ENCODE measurements around the gene HECTD2.

- TF ChIP-seq EZH2 (IDR thresholded peaks at IDR 0.05; ENCODE audit: borderline replicate concordance, insufficient read depth, low read length, poor library complexity, severe bottlenecking) (no peak), CTCF (IDR thresholded peaks at IDR 0.05; ENCODE audit: poor library complexity, severe bottlenecking) (no peak), SMC3 (conservative IDR thresholded peaks at IDR 0.05; ENCODE audit: poor library complexity) (no peak)
Observed at GRCh38 chr10:91460681-91461080, 50.5 kb downstream of the HECTD2 start.
